Activated B cell treated with CpG ODN at 0.5 μM for 24 hours (primary cell): ENCODE measurements around the gene GRM7. TPM values are rescaled to one million over a fixed set of nuclear protein-coding genes. Genes with fewer than 3 reads are reported as not detected.

Experiments used
- ATAC-seq: fragments of 200-7000 bp; cut with Tn5 transposase; one replicate; pipeline ENCODE4 v1.10.0; 2021; ENCODE audit warnings: low read depth, mild to moderate bottlenecking, moderate library complexity
- CTCF ChIA-PET: fragments of 350-600 bp; sonication (Branson Sonifier 250); formaldehyde crosslinking; loops from one replicate; lab custom pipeline; 2021; ENCODE audit warnings: antibody characterized with exemption; lab: Charles Lee
- POLR2A ChIA-PET: fragments of 350-600 bp; sonication (Branson Sonifier 250); formaldehyde crosslinking; loops from one replicate; lab custom pipeline; 2021; ENCODE audit warnings: antibody characterized with exemption; lab: Charles Lee
- DNase-seq: peaks from one replicate; pipeline ENCODE4 v3.0.0; 2022
- H3K27ac Mint-ChIP-seq: one replicate; pipeline ENCODE4 v1.8.0; 2020; ENCODE audit warnings: mixed read lengths
- H3K27me3 Mint-ChIP-seq: one replicate; pipeline ENCODE4 v1.8.0; 2021; ENCODE audit warnings: mixed read lengths
- H3K36me3 Mint-ChIP-seq: one replicate; pipeline ENCODE4 v1.8.0; 2021; ENCODE audit warnings: low read depth, mixed read lengths
- H3K4me1 Mint-ChIP-seq: one replicate; pipeline ENCODE4 v1.8.0; 2021; ENCODE audit warnings: mixed read lengths
- H3K4me3 Mint-ChIP-seq: one replicate; pipeline ENCODE4 v1.8.0; 2020; ENCODE audit warnings: mild to moderate bottlenecking, mixed read lengths
- H3K9me3 Mint-ChIP-seq: one replicate; pipeline ENCODE4 v1.8.0; 2020; ENCODE audit warnings: mixed read lengths
- intact Hi-C: fragments of 100-400 bp; cut with micrococcal nuclease; formaldehyde crosslinking; loops from one replicate; pipeline ENCODE4 v1.15.1; 2024
- total RNA-seq: library from RNA; stranded (reverse); gene quantifications from 2 replicates; pipeline ENCODE4 v1.2.3, GENCODE V29; 2022
- TF ChIP-seq, protein P1 (sequence below): fragments of 200-600 bp; IDR thresholded peaks from one replicate; pipeline ENCODE4 v1.8.0; 2022; ENCODE audit warnings: antibody characterized with exemption, mild to moderate bottlenecking

GRM7 gene
- total RNA-seq, 1 donor from 2014 or later = not detected

DNA sequence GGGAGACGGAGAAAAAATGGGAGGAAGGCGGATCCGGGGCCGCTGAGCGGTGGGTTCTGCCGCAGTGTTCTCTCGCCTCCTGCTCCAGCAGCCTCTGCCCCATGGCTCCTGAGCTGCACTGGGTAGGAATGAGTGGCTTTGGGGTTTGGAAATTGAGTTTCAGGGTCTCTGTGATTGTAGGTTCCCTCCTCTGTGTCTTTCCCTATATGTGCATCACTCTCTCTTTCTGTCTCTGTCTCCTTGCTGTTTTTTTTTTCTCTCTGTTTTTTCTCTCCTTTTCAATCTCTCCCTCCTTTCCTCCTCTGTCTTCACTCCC is 1.9 kb downstream of the GRM7 start:
- Mint-ChIP-seq H3K4me1 (no peaks in the 10 kb centered on the region), H3K27me3 (peaks cover 15% of the 10 kb centered on the region), H3K27ac (no peak overlapping the region), H3K4me3 (no peak overlapping the region), H3K36me3 (no peaks in the 10 kb centered on the region), H3K9me3 (peaks cover 3% of the 10 kb centered on the region)
- TF ChIP-seq, protein P1, sequence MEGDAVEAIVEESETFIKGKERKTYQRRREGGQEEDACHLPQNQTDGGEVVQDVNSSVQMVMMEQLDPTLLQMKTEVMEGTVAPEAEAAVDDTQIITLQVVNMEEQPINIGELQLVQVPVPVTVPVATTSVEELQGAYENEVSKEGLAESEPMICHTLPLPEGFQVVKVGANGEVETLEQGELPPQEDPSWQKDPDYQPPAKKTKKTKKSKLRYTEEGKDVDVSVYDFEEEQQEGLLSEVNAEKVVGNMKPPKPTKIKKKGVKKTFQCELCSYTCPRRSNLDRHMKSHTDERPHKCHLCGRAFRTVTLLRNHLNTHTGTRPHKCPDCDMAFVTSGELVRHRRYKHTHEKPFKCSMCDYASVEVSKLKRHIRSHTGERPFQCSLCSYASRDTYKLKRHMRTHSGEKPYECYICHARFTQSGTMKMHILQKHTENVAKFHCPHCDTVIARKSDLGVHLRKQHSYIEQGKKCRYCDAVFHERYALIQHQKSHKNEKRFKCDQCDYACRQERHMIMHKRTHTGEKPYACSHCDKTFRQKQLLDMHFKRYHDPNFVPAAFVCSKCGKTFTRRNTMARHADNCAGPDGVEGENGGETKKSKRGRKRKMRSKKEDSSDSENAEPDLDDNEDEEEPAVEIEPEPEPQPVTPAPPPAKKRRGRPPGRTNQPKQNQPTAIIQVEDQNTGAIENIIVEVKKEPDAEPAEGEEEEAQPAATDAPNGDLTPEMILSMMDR = no peak
- DNase-seq (no peak), ATAC-seq (no peak)
- POLR2A ChIA-PET = no interaction called here
- intact Hi-C loops = no loop called here
- CTCF ChIA-PET = no interaction called here

DNA sequence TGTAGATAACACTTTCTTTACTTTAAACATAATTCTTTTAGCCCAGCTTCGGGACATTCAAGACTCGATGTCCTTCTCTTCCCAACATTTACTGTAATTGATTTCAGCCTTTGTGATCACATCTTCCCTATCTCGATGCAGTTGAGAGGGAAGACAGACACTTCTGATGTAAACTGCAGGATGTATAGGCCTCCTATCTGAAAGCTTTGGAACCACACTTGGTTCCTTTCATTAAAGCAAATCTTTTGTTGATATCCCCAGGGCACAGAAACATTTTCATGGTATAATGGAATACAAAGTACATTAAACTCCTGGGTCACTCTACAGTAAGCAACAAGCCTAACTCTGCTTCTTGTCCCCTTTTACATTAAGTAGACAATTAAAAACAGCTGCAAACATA is 6.4 kb downstream of the GRM7 start:
- intact Hi-C loops = no loop called here
- ChIA-PET CTCF (no interaction called here), POLR2A (no interaction called here)
- no peaks in the 10 kb centered on the region for H3K36me3 Mint-ChIP-seq
- H3K4me3 Mint-ChIP-seq = no peak overlapping the region
- ATAC-seq (no peak), DNase-seq (no peak)
- TF ChIP-seq, protein P1 = no peak
- H3K9me3 Mint-ChIP-seq = no peaks in the 10 kb centered on the region
- peaks cover 10% of the 10 kb centered on the region for H3K27me3 Mint-ChIP-seq
- no peak overlapping the region for H3K27ac Mint-ChIP-seq
- H3K4me1 Mint-ChIP-seq = no peaks in the 10 kb centered on the region

DNA sequence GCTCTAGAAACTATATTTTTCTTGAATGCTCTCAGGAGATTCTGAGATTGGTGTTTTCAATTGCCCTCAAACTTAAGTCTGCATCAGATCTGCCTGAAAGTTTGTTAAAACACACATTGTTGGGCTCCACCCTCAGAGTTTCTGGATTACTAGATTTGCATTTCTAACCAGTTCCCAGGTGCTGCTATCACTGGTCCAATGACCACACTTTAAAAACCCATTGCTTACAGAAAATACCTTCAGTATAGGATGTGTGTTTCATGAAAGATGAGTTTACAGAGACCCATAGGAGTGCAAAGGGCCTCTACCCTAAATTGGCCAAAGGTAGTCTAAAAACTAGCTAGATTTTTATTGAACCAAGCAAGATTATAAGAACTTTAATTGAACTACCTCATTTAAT is 17.8 kb downstream of the GRM7 start:
- no peaks in the 10 kb centered on the region for H3K36me3 Mint-ChIP-seq
- ChIA-PET POLR2A (no interaction called here), CTCF (no interaction called here)
- no peak for ATAC-seq
- no peak overlapping the region for H3K27ac Mint-ChIP-seq
- H3K9me3 Mint-ChIP-seq = peaks cover 2% of the 10 kb centered on the region
- TF ChIP-seq, protein P1 = no peak
- H3K4me3 Mint-ChIP-seq = no peak overlapping the region
- H3K4me1 Mint-ChIP-seq = no peaks in the 10 kb centered on the region
- no peaks in the 10 kb centered on the region for H3K27me3 Mint-ChIP-seq
- intact Hi-C loops = no loop called here
- DNase-seq = no peak

DNA sequence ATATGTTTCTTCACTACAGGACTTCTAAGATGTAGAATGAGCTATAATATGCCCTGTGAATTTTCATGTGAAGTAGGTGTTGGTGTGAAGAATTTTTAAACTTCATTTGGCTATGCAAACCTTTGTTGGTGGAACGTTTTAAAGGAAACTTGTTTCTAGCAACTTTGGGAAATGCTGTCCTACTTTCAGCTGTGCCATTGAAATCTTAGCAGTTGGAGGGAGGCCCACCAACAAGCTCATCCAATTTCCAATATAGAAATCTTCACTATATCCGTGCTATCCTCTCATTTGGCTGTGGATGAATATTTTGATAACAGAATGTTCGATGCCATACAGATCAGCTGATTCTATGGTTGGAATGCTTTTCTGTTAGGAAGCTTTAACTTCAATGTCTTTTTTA is 51.3 kb downstream of the GRM7 start:
- CTCF ChIA-PET = no interaction called here
- ATAC-seq (no peak), DNase-seq (no peak)
- no peak overlapping the region for H3K4me3 Mint-ChIP-seq
- no peaks in the 10 kb centered on the region for H3K9me3 Mint-ChIP-seq
- H3K36me3 Mint-ChIP-seq = no peaks in the 10 kb centered on the region
- no peaks in the 10 kb centered on the region for H3K27me3 Mint-ChIP-seq
- TF ChIP-seq, protein P1 = no peak
- POLR2A ChIA-PET = no interaction called here
- no peak overlapping the region for H3K27ac Mint-ChIP-seq
- H3K4me1 Mint-ChIP-seq = no peaks in the 10 kb centered on the region
- intact Hi-C loops = no loop called here

DNA sequence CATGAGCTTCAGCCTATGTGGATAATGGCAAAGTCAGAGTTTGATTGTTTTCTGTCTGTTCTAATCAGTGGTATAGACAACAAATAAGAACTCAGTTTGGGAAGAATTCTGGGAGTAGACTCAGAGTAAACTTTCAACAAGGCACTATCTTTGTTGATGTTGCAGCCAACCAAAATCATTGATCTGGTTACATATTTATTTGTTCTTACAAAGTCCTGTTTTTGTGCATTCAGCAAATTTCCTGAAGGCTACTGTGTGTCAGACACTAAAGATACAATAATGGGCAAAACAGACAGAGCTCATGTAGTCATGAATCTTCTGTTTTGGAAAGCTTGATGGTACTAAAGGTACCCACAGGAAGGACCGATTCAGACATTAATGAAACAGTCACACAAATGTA is 55.0 kb downstream of the GRM7 start:
- intact Hi-C loops = no loop called here
- CTCF ChIA-PET = no interaction called here
- no peak overlapping the region for H3K27ac Mint-ChIP-seq

More for the DNA sequence above, 55.0 kb downstream of the GRM7 start:
- Mint-ChIP-seq H3K27me3 (no peaks in the 10 kb centered on the region), H3K9me3 (no peaks in the 10 kb centered on the region), H3K36me3 (no peaks in the 10 kb centered on the region), H3K4me3 (no peak overlapping the region), H3K4me1 (no peaks in the 10 kb centered on the region)
- no peak for DNase-seq
- ATAC-seq = no peak
- TF ChIP-seq, protein P1 = no peak
- POLR2A ChIA-PET = no interaction called here
